Stimulated activated naive CD4-positive, alpha-beta T cell treated with Interleukin-2 at 50 U/mL for 16 hours (primary cell): ENCODE data around the gene TELO2.

ENCODE experiments used
- DNase-seq: peaks from one replicate; lab custom pipeline; 2025; lab: John Stamatoyannopoulos, UW

TELO2 gene

GRCh38 chr16:1498899-1499676 lies 5.9 kb downstream of the TELO2 start:
- DNase-seq: no peak

GRCh38 chr16:1499756-1500464 lies 6.8 kb downstream of the TELO2 start:
- no peak for DNase-seq

- no peak for DNase-seq
Observed at GRCh38 chr16:1500465-1501150, 7.4 kb downstream of the TELO2 start.

GRCh38 chr16:1501630-1502029 lies 8.5 kb downstream of the TELO2 start:
- DNase-seq: no peak

GRCh38 chr16:1502092-1503004 lies 9.2 kb downstream of the TELO2 start:
- no peak for DNase-seq

- no peak for DNase-seq
Observed at GRCh38 chr16:1503110-1503955, 10.2 kb downstream of the TELO2 start.

GRCh38 chr16:1505073-1505844 lies 12.1 kb downstream of the TELO2 start:
- no peak for DNase-seq

GRCh38 chr16:1505912-1506311 lies 12.8 kb downstream of the TELO2 start:
- no peak for DNase-seq

GRCh38 chr16:1506494-1507213 lies 13.5 kb downstream of the TELO2 start:
- no peak for DNase-seq

- no peak for DNase-seq
Observed at GRCh38 chr16:1508494-1509187, 15.5 kb downstream of the TELO2 start.

GRCh38 chr16:1509307-1510221 lies 16.4 kb downstream of the TELO2 start:
- no peak for DNase-seq

GRCh38 chr16:1510272-1510671 lies 17.1 kb downstream of the TELO2 start:
- DNase-seq: no peak

GRCh38 chr16:1510941-1511351 lies 17.8 kb downstream of the TELO2 start:
- DNase-seq: no peak

- no peak for DNase-seq
Observed at GRCh38 chr16:1511662-1512569, 18.8 kb downstream of the TELO2 start.

- no peak for DNase-seq
Observed at GRCh38 chr16:1512774-1513173, 19.6 kb downstream of the TELO2 start.

- no peak for DNase-seq
Observed at GRCh38 chr16:1514507-1514906, 21.3 kb downstream of the TELO2 start.
